Activated T-helper 9 cell treated with anti-CD3 and anti-CD28 coated beads, Interleukin-2, amount 50 U/mL, for 16 hours (primary cell): ENCODE measurements around the gene CRISPLD2.
"Not testable (repeated sequence)": the region's sequence is repeated elsewhere in the genome, so short reads cannot be mapped to it uniquely, and the experiment has no call there.

Experiments
- DNase-seq: peaks from one replicate; pipeline ENCODE4 v3.0.0-alpha.2; 2020; ENCODE audit warnings: low read depth

The CRISPLD2 gene

GRCh38 chr16:84822990-84823389, 3.2 kb downstream of the CRISPLD2 start:
- no peak for DNase-seq

DNA sequence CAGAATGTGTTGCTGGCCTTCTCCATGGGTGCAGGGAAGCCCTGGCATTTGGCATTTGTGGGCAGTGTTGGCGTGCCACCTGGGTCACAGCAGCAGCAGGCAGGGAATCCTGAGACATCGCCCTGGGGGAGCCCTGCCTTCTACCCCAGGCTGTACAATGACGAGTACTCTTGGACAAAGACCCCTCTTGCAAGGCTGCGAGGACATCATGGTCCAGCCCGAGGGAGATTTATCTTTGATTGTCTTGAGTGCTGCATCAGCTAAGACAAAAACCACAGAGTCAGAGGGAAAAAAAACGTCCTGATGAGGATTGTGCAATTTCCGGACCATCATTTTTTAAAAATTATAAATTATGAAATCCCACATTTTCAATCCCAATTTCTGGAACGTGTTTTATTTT, 3.7 kb downstream of the CRISPLD2 start:
- DNase-seq = no peak

DNA sequence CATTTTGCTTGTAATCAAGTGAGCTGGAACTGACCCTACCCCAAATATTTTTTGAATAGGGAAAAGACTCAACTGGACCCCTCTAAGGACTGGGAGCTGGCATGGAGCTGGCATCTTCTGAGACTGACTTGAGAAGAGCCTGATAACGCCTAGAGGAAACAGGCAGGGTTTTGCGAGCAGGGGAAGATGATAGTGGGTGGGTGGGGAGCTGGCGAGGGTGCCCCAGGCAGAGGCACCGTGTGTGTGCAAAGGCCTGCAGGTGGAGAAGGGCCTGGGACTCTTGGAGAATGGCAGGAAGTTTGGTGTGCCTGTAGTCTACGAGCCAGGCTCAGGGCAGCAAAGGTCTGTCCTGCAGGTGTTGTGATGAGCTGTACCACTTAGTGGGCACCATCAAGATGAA, 4.1 kb downstream of the CRISPLD2 start:
- DNase-seq = no peak

DNA sequence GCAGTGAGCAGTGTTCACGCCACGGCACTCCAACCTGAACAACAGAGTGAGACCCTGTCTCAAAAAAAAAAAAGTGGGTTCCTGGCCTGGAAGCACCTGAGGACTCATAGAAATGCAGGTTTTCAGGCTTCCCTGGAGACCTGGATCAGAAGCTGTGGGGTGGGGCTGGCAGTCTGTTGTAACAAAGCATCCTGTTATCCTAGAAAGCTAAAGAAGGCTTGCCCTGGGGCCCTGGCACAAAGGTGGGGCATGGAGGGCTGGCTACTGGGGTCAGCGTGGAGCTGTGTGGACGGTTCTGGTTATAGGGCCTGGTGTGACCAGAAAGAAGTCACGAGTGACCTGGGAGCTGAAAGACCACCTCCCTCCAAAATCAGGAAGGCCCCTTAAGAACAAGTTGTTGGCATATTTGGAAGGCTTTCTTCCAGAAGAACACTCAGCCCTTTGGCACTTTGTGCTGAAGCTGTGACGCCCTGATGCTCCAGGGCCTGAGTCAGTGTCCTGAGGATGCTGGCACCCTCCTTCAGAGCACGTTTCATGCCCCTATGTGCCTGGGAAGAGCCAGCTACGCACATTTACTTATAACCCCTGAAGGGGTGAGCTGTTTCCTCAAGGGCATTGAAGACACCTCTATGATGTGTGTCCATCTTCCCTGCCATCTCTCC, 6.2 kb downstream of the CRISPLD2 start:
- no peak for DNase-seq

DNA sequence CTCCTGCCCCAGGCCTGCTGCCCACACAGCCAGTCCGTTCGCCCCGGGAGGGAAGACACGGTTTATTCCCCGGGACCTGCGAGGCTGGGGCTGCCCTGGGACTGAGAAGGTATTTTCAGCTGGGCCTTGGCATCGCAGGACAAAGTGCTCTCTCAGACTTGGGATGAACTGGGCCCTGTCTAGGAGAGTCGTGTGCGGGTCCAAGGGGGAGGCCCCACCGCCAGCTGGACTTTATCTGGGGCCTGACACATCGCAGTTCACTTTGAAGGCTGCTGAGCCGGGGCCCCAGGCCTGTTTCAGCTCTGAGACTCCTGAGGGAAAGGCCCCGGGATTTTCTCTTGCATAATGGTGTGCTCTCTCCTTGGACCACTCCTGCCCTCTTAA, 6.8 kb downstream of the CRISPLD2 start:
- no peak for DNase-seq

DNA sequence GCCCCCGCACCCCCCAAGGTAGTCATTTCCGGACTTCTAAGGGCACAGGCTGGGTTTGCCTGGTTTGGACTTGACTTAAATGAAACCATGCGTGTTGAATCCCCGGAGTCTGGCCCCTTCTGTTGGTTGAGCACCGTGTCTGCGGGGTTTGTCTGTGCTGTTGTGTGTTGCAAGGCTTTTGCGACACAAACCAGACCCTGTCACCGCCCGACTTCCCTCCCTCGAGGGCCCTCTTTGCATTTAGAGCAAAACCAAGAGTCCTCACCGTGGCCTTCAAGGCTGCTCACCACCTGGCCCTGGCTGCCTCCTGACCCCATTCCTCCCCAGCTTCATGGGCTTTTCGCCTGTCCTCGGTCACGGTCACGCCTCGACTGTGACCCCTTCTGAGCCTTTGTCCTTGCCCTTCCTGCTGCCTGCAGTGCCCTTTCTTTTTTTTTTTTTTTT, 7.4 kb downstream of the CRISPLD2 start:
- DNase-seq = no peak

DNA sequence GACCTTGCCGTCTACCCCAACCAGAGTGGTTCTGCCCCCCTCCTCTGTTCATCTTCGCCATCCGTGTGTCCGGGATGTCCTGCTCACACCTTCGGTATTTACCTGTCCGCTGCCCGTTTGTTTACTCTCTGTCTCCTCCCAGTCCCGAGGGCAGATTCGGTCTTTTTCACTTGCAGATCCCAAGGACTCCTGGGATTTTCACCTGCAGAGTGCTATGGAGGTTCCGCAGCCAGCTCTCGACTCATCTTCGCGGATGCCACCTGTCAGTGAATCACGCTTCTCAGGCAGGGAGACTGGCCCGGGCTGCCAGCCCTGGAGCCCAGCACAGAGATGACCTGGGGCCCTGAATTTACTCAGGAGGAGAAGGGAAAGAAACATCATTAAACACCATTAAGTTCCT, 8.1 kb downstream of the CRISPLD2 start:
- DNase-seq = no peak

DNA sequence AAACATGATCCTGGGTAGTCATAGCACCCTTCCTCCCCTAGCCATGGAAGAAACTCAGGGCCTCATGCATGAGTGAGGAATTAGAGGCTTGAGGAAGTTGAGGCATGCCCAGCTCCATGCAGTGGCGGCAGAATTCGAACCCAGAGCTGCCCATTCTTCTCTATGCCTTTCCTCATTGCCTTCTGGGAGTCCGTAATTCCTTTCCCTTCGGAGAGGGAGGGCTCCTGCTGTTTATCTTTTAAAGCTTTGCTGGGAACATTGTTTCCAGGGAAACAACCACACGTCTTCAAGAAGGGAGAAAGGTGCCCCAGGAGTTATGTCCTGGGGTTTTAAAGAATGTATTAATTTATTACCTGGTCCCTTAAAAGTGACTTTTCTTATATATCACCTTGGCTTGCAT, 8.5 kb downstream of the CRISPLD2 start:
- DNase-seq = no peak

DNA sequence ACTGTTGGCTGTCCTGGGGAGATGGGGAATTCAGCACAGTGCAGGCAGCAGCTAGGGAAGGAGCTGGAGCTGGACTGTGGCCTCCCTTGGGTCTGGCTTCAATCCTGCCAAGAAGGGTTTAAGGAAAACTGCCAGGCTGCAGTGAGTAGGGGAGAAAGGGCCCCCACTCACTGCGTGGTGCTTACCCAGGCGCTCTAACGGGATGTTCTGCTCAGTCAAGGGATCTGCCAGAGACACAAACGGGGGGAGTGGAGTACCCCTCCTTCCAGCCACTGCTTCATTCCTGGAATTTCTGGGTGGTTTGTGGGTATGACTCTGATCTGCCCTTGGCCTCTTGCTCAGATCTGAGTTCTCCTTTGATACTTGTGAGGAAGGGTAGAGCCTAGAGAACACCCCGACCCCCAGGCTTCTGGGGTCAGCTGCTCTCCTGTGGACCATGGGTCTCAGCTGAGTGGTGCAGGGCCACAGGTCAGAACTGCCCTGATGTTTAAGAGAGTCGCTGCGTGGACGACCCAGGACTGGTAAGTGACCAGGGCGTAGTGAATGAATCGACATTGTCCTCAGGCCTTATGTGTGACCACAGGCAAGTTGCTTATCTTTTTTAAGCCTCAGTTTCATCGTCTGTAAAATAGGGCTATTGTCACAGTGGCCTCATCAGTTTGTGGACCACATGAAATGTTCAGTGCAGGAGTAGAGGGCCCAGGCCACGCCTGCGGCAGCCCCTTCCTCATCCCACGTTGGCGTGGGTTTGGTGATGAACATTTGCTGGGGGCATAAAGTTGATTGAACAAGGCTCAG, 9.6 kb downstream of the CRISPLD2 start:
- no peak for DNase-seq

DNA sequence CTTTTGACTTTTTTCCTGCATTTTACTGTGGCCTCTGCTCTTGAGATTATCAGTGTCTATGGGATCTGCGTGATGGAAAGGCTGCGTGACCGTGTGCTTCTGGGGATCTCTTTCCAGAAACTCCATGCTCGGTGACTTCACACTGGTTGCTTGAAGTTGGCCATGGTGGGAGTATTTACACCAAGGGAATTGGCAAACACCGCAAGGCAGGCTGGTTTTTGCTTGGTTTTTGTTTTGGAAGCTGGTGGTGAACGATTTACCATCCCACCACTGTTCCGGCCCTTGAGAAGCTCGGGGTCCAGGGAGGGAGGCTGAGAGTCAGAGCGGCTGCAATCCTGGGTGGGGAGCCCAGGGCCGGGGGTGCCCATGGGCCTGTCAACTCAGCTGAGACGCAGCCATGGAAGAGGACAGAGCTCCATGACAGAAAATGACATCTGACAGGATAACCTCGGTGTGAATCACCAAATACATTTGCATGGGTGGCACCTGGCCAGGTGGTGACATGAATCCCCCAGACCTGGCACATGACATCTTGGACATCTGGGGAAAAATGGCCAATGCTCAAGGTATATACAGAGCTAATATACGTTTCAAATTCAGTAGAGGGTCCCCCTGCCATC, 11.1 kb downstream of the CRISPLD2 start:
- DNase-seq = no peak

DNA sequence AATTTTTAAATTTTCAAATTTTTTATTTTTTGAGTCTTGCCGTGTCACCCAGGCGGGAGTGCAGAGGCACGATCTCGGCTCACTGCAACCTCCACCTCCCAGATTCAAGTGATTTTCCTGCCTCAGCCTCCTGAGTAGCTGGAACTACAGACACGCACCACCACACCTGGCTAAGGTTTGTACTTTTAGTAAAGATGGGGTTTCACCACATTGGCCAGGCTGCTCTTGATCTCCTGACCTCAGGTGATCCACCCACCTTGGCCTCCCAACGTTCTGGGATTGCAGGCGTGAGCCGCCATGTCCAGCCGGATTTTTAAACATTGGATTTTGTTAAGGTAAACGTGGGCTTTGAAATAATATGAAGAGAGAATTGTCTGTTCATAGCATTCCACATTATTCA, 11.9 kb downstream of the CRISPLD2 start:
- DNase-seq = not testable (repeated sequence)

- no peak for DNase-seq
Measured at GRCh38 chr16:84832488-84833143, 12.8 kb downstream of the CRISPLD2 start.

- no peak for DNase-seq
Measured at GRCh38 chr16:84833144-84833500, 13.3 kb downstream of the CRISPLD2 start.

GRCh38 chr16:84833542-84834402, 14.0 kb downstream of the CRISPLD2 start:
- no peak for DNase-seq

DNA sequence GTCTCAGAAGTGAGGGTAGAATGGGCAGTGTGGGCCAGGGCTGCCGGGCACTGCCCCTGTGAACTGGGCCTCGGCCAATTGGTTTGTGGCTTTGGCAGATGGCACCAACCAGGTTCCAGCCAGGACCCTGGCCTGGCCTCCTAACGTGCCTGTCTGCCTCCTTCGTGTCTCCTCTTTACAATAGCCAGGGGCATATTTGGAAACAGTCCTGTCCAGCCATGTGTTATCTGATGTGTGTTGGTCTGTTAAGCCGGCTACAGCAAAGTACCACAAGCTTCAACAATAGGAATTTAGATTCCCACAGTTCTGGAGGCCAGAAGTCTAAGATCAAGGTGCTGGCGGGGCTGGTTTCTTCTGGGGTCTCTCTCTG, 14.6 kb downstream of the CRISPLD2 start:
- no peak for DNase-seq

- no peak for DNase-seq
Measured at GRCh38 chr16:84836234-84836647, 16.5 kb downstream of the CRISPLD2 start.

DNA sequence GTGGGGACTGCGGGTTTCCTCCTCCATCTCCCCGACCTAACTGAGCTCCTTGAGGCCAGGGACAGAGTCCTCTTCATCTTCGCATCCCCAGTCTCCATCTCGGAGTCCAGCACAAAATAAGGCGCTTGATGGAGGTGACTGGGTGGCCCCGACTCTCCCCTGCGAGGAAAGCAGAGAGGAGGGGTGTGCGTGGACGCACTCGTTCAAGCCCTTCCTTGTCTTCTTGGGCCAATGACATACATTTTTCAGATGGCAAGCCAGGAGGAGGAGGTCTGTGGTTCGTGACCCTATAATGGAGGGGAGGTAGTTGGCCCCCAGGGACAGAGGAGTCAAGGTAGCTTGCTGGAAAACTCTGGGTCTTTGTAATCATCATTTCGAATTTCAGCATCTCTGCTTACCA, 17.2 kb downstream of the CRISPLD2 start:
- no peak for DNase-seq

DNA sequence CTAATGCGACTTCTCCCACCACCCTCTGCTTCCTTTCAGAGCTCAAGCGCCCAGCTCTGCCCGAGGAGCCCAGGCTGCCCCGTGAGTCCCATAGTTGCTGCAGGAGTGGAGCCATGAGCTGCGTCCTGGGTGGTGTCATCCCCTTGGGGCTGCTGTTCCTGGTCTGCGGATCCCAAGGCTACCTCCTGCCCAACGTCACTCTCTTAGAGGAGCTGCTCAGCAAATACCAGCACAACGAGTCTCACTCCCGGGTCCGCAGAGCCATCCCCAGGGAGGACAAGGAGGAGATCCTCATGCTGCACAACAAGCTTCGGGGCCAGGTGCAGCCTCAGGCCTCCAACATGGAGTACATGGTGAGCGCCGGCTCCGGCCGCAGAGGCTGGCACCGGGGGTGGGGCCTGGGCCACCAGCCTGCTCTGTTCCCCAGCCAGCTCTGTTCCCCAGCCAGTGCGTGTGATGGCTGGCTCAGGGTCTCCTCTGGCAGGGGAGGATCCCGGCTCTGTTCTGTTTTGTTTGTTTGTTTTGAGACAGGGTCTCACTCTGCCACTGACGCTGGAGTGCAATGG, 18.7 kb downstream of the CRISPLD2 start:
- DNase-seq = no peak

DNA sequence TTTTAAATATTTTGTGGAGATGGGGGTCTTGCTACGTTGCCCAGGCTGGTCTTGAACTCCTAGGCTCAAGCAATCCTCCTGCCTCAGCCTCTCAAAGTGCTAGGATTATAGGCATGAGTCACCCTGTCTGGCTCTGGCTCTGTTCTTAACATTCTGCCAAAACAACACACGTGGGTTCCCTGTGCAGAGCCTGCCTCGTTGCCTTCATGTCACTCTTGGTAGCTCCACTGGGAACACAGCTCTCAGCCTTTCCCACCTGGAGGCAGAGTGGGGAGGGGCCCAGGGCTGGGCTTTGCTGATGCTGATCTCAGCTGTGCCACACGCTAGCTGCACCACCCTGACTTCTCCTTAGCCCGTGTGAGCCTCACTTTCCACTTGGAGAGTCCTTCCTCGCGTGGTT, 19.3 kb downstream of the CRISPLD2 start:
- DNase-seq = no peak

GRCh38 chr16:84839956-84840355, 20.2 kb downstream of the CRISPLD2 start:
- DNase-seq = no peak
